AG20443 (cell line): ENCODE results near the gene POGLUT2.
A peak's percentile ranks its signal among the peaks of the same experiment; 100 is the strongest.
"Not testable (repeated sequence)": the region's sequence is repeated elsewhere in the genome, so short reads cannot be mapped to it uniquely, and the experiment has no call there.

ENCODE experiments used
- DNase-seq: peaks from one replicate; pipeline ENCODE4 v3.0.0; 2012; ENCODE audit warnings: low spot score, mixed read lengths

The POGLUT2 gene

GRCh38 chr13:102807699-102808098, 8.9 kb upstream of the POGLUT2 start:
- no peak for DNase-seq

DNA sequence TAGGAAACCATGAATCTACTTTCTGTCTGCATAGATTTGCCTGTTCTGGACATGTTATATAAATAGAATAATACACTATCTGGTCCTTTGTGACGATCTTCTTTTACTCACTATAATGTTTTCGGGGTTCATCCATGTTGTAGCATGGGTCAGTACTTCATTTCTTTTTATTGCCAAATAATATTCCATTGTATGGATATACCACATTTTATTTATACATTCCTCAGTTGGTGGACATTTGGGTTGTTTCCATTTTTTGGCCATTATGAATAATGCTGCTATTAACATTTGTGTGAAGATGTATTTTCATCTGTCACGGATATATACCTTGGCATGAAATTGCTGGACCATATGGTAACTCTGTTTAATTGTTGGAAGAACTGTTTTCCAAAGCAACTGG, 6.9 kb upstream of the POGLUT2 start:
- DNase-seq: no peak

GRCh38 chr13:102800145-102801041, 1.6 kb upstream of the POGLUT2 start:
- peak; percentile 93 for DNase-seq

- DNase-seq: peak; percentile 51
Observed at GRCh38 chr13:102799426-102800144, 809 bp upstream of the POGLUT2 start.

GRCh38 chr13:102793611-102794355, 5.0 kb downstream of the POGLUT2 start:
- no peak for DNase-seq

- no peak for DNase-seq
Observed at GRCh38 chr13:102792396-102792795, 6.4 kb downstream of the POGLUT2 start.

DNA sequence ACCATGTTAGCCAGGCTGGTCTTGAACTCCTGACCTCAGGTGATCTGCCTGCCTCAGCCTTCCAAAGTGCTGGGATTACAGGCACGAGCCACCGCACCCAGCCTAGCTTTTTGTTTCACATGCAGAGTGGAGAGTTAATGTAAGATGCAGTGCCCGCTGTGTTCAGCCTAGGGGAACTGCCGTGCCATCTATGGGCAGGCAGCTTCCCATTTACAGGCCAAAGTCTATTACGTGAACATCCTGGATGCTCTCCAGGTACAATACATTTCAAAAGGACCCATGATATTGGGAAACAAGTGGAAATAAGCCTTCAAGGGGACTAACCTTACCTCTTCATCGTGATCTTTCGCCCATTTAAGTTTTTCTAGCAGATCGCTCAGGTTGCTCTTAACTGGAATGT, 10.1 kb downstream of the POGLUT2 start:
- DNase-seq: no peak

- DNase-seq: no peak
Observed at GRCh38 chr13:102784483-102784882, 14.3 kb downstream of the POGLUT2 start.

DNA sequence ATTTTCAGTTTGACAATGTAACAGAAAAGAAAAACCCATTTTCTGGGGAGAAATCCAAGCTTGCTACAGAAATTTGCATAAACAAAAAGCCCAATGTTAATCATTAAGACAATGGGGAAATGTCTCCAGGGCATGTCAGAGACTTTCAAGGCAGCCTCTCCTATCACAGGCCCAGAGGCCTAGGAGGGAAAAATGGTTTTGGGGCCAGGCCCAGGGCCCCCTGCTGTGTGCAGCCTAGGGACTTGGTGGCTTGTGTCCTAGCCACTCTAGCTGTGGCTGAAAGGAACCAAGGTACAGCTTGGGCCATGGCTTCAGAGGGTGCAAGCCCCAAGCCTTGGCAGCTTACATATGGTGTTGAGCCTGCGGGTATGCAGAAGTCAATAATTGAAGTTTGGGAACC, 17.2 kb downstream of the POGLUT2 start:
- DNase-seq: no peak

DNA sequence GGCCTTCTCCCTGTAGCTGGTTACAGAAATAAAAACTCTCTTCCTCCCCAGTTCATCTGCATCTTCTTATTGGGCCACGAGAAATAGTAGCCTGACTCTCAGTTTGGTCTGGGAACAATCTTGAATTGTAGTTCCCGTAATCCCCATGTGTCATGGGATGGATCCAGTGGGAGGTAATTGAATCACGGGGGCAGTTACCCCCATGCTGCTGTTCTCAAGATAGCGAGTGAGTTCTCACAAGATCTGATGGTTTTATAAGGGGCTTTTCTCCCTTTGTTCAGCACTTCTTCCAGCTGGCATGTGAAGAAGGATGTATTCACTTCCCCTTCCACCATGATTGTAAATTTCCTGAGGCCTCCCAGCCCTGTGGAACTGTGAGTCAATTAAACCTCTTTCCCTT, 18.1 kb downstream of the POGLUT2 start:
- not testable (repeated sequence) for DNase-seq

GRCh38 chr13:102779436-102780159, 19.2 kb downstream of the POGLUT2 start:
- DNase-seq: no peak

- no peak for DNase-seq
Observed at GRCh38 chr13:102777736-102778135, 21.0 kb downstream of the POGLUT2 start.

GRCh38 chr13:102776271-102776670, 22.5 kb downstream of the POGLUT2 start:
- DNase-seq: no peak

DNA sequence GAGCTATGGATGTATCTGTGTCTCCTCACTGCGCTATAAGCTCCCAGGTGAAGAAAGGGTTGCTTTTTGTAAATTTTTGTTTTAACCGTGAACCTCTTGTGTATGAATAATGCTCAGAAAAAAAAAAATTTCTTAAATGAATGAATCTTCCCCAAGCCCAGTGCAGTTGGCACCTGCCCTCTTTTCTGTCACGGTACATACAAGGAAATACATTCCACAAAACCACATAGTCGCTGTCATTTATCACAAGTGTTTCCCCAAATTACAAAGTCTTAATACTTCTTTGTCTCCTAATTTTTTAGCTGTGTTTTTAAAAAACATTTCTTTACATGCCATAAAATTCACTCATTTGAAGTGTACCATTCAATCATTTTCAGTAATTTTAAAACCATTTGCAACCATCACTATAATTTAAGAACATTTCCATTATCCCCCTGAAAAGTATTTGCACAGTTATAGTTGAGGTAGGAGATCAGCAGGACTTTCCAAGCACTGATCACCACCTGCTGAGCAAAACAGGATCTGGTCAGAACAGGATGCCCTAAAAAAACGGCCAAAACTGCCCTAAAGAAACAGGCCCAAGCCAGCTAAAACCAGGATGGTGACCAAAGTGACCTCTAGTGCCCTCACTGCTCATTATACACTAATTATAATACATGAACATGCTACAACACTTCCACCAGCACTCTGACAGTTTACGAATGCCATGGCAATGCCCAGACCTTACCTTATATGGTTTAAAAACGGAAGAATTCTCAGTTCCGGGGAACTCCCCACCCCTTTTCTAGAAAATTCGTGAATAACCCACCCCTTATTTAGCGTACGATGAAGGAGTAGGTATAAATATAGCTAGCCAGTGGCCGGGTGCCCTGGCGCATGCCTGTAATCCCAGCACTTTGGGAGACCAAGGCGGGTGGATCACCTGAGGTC, 23.9 kb downstream of the POGLUT2 start:
- no peak for DNase-seq

- DNase-seq: no peak
Observed at GRCh38 chr13:102774214-102774568, 24.6 kb downstream of the POGLUT2 start.

DNA sequence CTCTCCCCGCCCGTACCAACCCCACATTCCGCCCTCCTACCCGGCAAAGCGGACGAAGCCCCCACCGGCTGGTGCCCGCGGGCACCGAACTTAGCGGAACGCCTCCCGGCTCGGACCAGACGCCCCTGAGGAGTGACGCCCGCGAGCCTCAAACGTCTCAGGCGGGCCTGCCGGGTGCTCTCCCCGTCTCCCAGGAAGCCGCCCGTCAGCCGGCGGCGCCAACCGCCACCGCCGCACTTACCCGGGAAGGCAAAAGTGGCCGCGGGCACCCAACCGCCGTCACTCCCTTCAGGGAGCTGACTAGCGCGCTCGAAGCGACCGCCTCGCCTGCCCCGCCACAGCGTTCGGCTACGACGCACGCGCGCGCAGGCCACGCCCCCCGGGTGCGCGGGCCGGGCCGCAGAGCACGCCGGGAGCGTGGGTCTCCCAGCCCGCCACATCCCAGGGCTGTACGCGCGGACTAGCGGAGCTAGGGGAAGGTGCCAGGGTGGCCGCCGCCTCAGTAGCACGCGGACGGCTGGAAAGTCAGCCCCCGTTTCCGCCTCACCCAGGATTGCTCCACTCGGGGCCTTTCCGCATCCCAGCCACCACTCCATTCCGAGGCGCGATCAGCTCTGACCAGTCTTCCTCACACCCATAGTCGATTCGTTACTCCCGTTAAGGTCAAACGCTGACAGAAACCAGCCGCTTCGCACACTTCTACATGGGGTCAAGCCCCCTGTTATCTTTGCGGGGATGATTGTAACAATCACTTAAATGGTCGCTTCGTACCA, 25.1 kb downstream of the POGLUT2 start, which contains the start of gene TEX30:
TEX30 (minus strand) TSS at position 346 of the 773 bp plus-strand sequence. CDS start 3,760 bp downstream, outside the sequence.
- DNase-seq: peak; percentile 98

DNA sequence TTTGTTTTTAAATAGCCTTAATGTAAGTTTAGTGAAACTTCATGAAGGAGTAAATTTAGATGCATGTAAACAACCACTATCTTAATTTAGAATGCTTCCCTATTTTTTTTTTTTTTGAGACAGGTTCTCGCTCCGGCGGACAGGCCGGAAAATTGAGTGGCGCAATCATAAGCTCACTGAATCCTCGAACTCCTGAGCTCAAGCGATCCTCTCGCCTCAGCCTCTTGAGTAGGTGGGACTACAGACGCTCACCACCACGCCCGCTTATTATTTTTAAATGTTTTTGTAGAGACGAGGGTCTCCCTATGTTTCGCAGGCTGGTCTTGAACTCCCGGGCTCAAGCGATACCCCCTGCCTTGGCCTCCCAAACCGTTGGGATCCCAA, 26.7 kb downstream of the POGLUT2 start:
- no peak for DNase-seq

- no peak for DNase-seq
Observed at GRCh38 chr13:102771298-102772041, 27.3 kb downstream of the POGLUT2 start.

GRCh38 chr13:102770435-102770834, 28.3 kb downstream of the POGLUT2 start:
- DNase-seq: no peak
